OCI-LY7 (cell line): ENCODE data around the gene AXIN2. TPM values are rescaled to one million over a fixed set of nuclear protein-coding genes. Genes with fewer than 3 reads are reported as not detected.

ENCODE experiments used
- BruUV-seq: library from RNA; stranded (reverse); fragments of 400-500 nt; replicated peaks from 2 replicates; lab custom pipeline; 2021; lab: Mats Ljungman, UMichigan
- CTCF ChIA-PET: fragments of 300-600 bp; sonication (Branson Sonifier 250); formaldehyde crosslinking; loops from one replicate; lab custom pipeline; 2022; ENCODE audit warnings: antibody characterized with exemption; ENCODE audit not compliant: unreplicated experiment; lab: Charles Lee
- POLR2A ChIA-PET: fragments of 300-600 bp; sonication (Branson Sonifier 250); formaldehyde crosslinking; loops from one replicate; lab custom pipeline; 2022; ENCODE audit warnings: antibody characterized with exemption; lab: Charles Lee
- DNase-seq: peaks from one replicate; pipeline ENCODE4 v3.0.0-alpha.2; 2015; ENCODE audit warnings: low spot score
- H2AFZ ChIP-seq: fragments of 200-600 bp; sonication (generic), shearing (Covaris generic); 2 replicates; pipeline ENCODE4 v1.6.1; 2014; ENCODE audit warnings: mild to moderate bottlenecking, antibody characterized with exemption, low read length, moderate library complexity
- H3K27ac ChIP-seq: fragments of 200-600 bp; sonication (generic); 2 replicates; pipeline ENCODE4 v1.5.1; 2014; ENCODE audit warnings: mixed run types, low read depth, mild to moderate bottlenecking, moderate library complexity, low read length, inconsistent platforms; ENCODE audit not compliant: poor library complexity, severe bottlenecking
- H3K36me3 ChIP-seq: fragments of 200-600 bp; sonication (generic); 2 replicates; pipeline ENCODE4 v1.6.1; 2014; ENCODE audit warnings: mild to moderate bottlenecking, antibody characterized with exemption, low read length, moderate library complexity, mixed read lengths; ENCODE audit not compliant: insufficient read depth
- H3K4me1 ChIP-seq: fragments of 200-600 bp; sonication (generic); 2 replicates; pipeline ENCODE4 v1.5.1; 2014; ENCODE audit warnings: mild to moderate bottlenecking, low read length; ENCODE audit not compliant: insufficient read depth, poor library complexity, severe bottlenecking
- H3K4me2 ChIP-seq: fragments of 200-600 bp; sonication (generic); 2 replicates; pipeline ENCODE4 v1.6.1; 2014; ENCODE audit warnings: mild to moderate bottlenecking, low read length
- H3K4me3 ChIP-seq: fragments of 200-600 bp; sonication (generic); 2 replicates; pipeline ENCODE4 v1.5.1; 2014; ENCODE audit warnings: mild to moderate bottlenecking, low read depth, low read length; ENCODE audit not compliant: poor library complexity, severe bottlenecking
- H3K79me2 ChIP-seq: fragments of 200-600 bp; sonication (generic); 2 replicates; pipeline ENCODE4 v1.6.1; 2016; ENCODE audit warnings: low read depth, mild to moderate bottlenecking, low read length, moderate library complexity, mixed read lengths; ENCODE audit not compliant: insufficient read depth
- H3K9me2 ChIP-seq: fragments of 200-600 bp; sonication (generic); 2 replicates; pipeline ENCODE4 v1.6.1; 2016; ENCODE audit warnings: mild to moderate bottlenecking, low read length, mixed read lengths; ENCODE audit not compliant: insufficient read depth
- H3K9me3 ChIP-seq: fragments of 200-600 bp; sonication (generic); 2 replicates; pipeline ENCODE4 v1.6.1; 2014; ENCODE audit warnings: mild to moderate bottlenecking, mixed run types, low read length, mixed read lengths
- H4K20me1 ChIP-seq: fragments of 200-600 bp; sonication (generic); 2 replicates; pipeline ENCODE4 v1.6.1; 2014; ENCODE audit warnings: mild to moderate bottlenecking, antibody characterized with exemption, low read length, moderate library complexity, mixed read lengths; ENCODE audit not compliant: insufficient read depth
- EZH2phosphoT487 ChIP-seq: fragments of 200-600 bp; sonication (generic); IDR thresholded peaks from 2 replicates; pipeline ENCODE4 v1.6.1; 2018; ENCODE audit warnings: low read depth, borderline replicate concordance, mild to moderate bottlenecking, mixed run types, antibody characterized with exemption, low read length, moderate library complexity, mixed read lengths
- intact Hi-C: fragments of 100-400 bp; cut with micrococcal nuclease; formaldehyde crosslinking; loops from one replicate; pipeline ENCODE4 v1.10.0; 2022; ENCODE audit not compliant: unreplicated experiment
- total RNA-seq, 2 experiments: library from RNA; depleted of rRNA in 1 of 2; stranded (reverse); fragments of >200 nt in 1 of 2; shearing (Covaris generic) in 1 of 2; gene quantifications; 2 replicates each; pipeline ENCODE4 v1.2.3, GENCODE V29; 2014 to 2022
- TF ChIP-seq, protein P1 (sequence below): fragments of 200-600 bp; sonication (generic); conservative IDR thresholded peaks from 2 replicates; pipeline ENCODE4 v1.5.1; 2014; ENCODE audit warnings: mild to moderate bottlenecking, antibody characterized with exemption, low read length, moderate library complexity, mixed read lengths

AXIN2 gene
- total RNA-seq, 2 experiments from 2014 or later: 8.5 TPM

DNA sequence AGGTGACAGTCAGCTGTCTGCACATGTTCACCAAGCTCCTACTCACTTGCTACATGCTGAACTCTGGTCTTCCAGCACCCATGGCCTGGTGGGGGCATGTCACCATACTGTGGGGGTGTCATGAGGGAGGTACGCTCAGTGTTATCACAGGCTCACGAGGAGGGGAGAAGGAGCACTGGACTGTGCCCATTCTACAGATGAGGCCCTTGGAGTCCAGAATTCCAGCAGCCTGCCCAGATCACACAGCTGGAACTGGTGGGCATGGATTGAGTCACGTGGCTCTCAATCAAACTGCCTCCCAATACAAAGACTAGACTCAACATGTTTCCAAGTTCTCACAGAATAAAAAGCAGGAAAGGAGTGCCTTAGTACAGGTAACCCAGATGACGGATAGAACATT lies 10.7 kb downstream of the AXIN2 start:
- ChIA-PET POLR2A (no interaction called here), CTCF (interaction anchor here (0.6 kb wide), 1 partner anchor 8 kb away, joined by 3 read pairs; no protein-coding TSS in a partner anchor)
- Histone ChIP-seq H3K9me2 (no peaks in the 10 kb centered on the region), H3K79me2 (no peaks in the 10 kb centered on the region), H4K20me1 (no peaks in the 10 kb centered on the region), H3K27ac (no peak overlapping the region), H2AFZ (no peak overlapping the region), H3K36me3 (peaks cover 29% of the 10 kb centered on the region), H3K4me1 (no peaks in the 10 kb centered on the region), H3K4me3 (no peak overlapping the region), H3K4me2 (no peak overlapping the region), H3K9me3 (no peaks in the 10 kb centered on the region)
- intact Hi-C loops: loop anchor here (10.0 kb wide), 2 partner anchors 316 to 614 kb away; no protein-coding TSS in a partner anchor
- TF ChIP-seq EZH2phosphoT487: no peak
- TF ChIP-seq, protein P1, sequence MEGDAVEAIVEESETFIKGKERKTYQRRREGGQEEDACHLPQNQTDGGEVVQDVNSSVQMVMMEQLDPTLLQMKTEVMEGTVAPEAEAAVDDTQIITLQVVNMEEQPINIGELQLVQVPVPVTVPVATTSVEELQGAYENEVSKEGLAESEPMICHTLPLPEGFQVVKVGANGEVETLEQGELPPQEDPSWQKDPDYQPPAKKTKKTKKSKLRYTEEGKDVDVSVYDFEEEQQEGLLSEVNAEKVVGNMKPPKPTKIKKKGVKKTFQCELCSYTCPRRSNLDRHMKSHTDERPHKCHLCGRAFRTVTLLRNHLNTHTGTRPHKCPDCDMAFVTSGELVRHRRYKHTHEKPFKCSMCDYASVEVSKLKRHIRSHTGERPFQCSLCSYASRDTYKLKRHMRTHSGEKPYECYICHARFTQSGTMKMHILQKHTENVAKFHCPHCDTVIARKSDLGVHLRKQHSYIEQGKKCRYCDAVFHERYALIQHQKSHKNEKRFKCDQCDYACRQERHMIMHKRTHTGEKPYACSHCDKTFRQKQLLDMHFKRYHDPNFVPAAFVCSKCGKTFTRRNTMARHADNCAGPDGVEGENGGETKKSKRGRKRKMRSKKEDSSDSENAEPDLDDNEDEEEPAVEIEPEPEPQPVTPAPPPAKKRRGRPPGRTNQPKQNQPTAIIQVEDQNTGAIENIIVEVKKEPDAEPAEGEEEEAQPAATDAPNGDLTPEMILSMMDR: no peak
- no TSS peak for BruUV-seq
- no peak for DNase-seq

DNA sequence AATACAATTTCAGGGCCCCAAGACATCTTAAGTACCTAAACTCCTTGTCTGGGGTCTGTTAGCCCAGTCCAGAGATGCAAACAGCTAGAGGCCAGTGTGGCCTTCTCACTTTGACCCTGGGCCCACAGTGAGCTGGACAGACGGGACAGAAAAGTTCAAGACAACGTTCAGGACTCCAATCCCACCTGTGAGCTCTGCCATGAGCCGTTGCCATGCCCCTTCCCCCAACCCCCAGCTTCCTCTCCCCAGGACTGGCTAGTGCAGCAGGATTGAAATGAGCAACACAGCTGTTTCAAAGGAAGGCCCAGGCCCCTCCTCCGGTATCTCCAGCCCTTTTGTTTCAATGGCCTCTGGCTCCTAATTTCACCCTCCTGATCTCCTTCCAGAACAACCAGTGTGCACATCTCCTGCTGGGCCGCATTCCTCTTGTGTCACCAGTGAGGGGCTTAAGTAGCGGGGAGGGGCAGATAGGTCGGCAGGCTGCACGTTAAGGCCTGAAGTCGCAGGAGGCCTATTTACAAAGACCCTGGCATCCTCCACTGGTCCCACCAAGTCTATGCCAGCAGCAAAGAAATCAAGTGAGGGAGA lies 11.3 kb downstream of the AXIN2 start:
- Histone ChIP-seq H3K9me2 (no peaks in the 10 kb centered on the region), H3K4me3 (no peak overlapping the region), H3K4me2 (no peak overlapping the region), H3K79me2 (no peaks in the 10 kb centered on the region), H3K9me3 (no peaks in the 10 kb centered on the region), H3K36me3 (peaks cover 29% of the 10 kb centered on the region), H2AFZ (no peak overlapping the region), H3K4me1 (no peaks in the 10 kb centered on the region), H3K27ac (no peak overlapping the region), H4K20me1 (no peaks in the 10 kb centered on the region)
- TF ChIP-seq EZH2phosphoT487: no peak
- TF ChIP-seq, protein P1: no peak
- DNase-seq: no peak
- BruUV-seq: no TSS peak
- POLR2A ChIA-PET: no interaction called here
- intact Hi-C loops: loop anchor here (10.0 kb wide), 2 partner anchors 315 to 615 kb away; no protein-coding TSS in a partner anchor
- CTCF ChIA-PET: no interaction called here

DNA sequence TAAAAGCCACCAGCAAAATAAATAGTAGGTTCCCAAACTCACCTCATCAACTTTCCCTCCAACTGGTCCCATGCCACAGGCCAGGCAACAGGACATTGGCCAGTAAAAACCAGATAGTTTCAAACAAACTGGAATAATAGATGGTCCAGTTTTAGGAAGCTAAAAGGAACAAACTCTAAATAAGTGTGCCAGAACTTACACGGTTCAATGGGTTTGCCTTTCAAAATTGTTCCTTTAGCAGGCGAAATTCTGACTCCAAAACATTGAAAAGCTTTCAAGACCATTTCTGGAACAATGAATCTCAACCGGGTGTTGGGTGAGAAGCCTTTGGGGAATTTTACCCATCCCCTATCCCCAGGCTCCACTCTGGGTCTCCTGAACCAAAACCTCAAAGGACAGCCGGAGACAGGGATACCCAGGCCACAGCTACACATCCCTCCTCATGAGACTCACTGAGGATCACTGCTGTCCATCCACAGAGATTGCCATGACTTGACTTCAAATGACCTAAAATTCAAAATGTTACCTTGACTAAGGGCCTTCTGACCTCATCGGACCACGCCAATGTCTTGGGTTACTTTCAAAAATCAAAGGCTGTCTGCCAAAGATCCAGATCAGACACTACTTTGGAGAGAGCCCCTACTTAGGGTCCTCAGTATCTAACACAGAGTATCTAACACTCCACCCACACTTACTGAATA lies 13.0 kb downstream of the AXIN2 start:
- H3K9me3 ChIP-seq: no peaks in the 10 kb centered on the region
- H3K4me2 ChIP-seq: no peak overlapping the region
- no peak overlapping the region for H2AFZ ChIP-seq
- no TSS peak for BruUV-seq
- H3K79me2 ChIP-seq: no peaks in the 10 kb centered on the region
- no peaks in the 10 kb centered on the region for H4K20me1 ChIP-seq
- H3K36me3 ChIP-seq: peaks cover 29% of the 10 kb centered on the region
- no peak overlapping the region for H3K27ac ChIP-seq
- H3K4me3 ChIP-seq: no peak overlapping the region
- no peaks in the 10 kb centered on the region for H3K4me1 ChIP-seq
- intact Hi-C loops: no loop called here
- no peak for TF ChIP-seq EZH2phosphoT487
- TF ChIP-seq, protein P1: no peak
- CTCF ChIA-PET: no interaction called here
- DNase-seq: no peak
- no peaks in the 10 kb centered on the region for H3K9me2 ChIP-seq
- POLR2A ChIA-PET: no interaction called here
